Cardiac atrium fibroblast (primary cell): ENCODE data around the gene ZDHHC5. TPM values are rescaled to one million over a fixed set of nuclear protein-coding genes. Genes with fewer than 3 reads are reported as not detected.

Experiments
- total RNA-seq: library from RNA; depleted of rRNA; stranded (reverse); fragments of >200 nt; gene quantifications from 2 replicates; pipeline ENCODE4 v1.2.3, GENCODE V29; 2015

The ZDHHC5 gene, protein sequence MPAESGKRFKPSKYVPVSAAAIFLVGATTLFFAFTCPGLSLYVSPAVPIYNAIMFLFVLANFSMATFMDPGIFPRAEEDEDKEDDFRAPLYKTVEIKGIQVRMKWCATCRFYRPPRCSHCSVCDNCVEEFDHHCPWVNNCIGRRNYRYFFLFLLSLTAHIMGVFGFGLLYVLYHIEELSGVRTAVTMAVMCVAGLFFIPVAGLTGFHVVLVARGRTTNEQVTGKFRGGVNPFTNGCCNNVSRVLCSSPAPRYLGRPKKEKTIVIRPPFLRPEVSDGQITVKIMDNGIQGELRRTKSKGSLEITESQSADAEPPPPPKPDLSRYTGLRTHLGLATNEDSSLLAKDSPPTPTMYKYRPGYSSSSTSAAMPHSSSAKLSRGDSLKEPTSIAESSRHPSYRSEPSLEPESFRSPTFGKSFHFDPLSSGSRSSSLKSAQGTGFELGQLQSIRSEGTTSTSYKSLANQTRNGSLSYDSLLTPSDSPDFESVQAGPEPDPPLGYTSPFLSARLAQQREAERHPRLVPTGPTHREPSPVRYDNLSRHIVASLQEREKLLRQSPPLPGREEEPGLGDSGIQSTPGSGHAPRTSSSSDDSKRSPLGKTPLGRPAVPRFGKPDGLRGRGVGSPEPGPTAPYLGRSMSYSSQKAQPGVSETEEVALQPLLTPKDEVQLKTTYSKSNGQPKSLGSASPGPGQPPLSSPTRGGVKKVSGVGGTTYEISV
- 40.6 and 44.6 TPM in 2 replicates for total RNA-seq

DNA sequence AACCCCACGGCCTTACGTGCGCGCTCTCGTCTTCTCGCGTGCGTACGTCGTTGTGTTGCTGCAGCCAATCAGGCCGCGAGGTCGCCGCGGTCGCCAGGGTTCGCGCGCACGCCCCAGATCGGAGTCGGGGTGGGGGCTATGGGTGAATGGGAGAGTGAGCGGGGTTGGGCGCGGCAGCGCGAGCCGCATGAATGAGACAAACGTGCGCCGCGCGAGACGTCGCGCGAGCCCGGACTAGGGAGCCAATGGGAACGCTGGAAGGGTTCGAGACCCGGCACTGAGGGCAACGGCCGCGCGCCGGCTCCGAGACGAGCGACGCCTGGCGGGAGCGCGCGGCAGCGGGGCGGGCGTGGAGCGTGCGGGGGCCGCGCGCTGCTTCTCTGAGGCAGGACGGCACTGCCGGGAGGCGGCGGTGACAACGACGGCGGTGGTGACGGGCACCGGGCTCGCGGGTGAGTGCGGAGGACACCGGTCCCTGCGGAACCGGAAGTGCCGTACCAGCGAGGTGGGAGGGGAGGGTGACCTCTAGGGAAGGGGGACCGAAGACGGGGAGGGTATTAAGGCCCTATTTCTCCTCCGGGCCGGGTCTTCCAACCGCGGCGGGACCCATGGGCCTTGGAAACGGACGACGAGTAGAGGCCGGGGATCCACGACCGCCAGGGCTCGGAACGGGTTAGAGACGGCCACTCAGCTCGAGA is at the start of gene ZDHHC5:
Gene ZDHHC5, plus strand, starts transcription at position 379 of the 698 bp plus-strand sequence. CDS start 4,977 bp downstream, outside the sequence.

DNA sequence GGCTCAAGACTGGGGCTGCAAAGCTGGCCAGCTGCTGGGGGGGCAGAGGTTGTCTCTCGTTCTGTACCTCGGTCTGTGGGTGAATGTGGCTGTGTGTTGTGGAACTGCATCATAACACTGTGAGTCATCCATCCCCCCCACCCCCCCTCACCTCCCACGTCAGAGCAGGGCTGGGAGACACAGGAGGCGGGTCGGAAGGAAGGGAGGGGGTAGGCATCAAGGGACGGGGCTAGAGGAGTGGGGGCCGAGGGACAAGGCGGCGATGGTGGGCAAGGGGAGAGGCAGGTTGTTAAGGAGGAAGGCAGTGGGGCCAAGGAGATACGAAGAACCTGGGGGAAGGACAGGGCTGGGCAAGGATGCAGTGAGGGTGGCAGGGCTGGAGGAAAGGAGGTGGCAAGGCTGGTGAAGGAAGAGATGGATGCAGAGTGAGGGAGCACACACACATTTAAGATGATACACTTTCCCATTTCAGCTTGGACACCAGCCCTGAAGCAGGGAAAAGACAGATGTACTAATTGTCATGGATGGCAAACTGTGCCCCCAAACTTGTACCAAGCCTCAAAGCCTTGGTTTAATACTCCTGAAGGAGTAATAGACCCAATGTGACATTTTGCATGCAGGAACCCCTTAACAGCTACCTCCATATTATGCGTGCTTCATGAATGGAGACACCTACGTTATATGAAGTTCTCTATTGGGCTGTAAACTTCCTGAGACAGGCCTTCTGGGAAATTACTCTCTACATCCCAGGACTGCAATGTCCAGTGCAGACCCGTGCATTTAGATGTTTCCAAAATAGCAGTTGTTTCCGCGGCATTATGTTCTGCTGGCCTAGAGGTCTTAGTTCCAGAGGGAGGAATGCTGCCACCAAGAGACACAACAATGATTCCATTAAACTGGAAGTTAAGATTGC is 17.8 kb upstream of the ZDHHC5 start, which contains the start of gene YPEL4:
Gene YPEL4, minus strand, starts transcription at position 87 of the 913 bp plus-strand sequence. CDS start 2,805 bp downstream, outside the sequence.

DNA sequence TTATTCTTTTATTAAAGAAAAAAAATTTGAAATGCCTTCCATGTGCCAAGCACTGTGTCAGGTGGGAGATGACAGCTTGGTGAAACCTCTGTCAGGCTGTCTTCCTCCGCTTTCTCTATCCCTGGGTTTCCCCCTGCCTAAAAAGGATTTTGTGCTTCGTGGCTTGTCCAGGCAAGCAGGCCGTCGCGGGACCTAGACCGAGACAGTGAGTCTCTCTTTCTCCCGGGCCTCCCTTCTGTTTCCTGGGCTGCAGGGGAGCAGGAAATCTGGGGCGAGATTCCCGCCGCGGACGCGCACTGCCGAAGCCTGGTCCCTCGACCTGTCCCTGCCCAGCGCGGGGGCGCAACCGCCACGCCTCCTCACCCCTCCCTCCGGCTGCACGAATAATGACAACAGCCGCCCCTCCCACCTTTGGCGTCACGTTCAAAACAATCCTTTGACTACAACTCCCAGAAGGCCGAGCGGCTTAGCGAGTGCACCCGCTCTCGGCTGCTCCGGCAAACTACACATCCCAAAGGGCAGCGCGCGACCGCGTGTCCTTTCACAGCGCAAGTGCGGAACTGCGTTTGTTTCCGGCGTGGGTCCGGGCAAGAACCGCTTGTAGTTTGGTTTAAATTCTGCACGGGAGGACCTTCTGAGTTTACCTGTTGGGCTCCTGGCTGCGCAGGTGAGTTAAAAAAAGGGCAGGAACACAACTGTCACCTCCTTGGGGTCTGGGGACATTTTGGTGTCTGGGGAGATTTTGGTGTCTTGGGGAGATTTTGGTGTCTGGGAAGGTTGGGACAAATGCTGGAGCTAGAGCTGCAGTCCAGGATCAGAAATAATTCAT is 10.5 kb upstream of the ZDHHC5 start, which contains the start of gene CLP1:
Gene CLP1, plus strand, starts transcription at position 569 of the 829 bp plus-strand sequence. CDS start 1,715 bp downstream, outside the sequence.

DNA sequence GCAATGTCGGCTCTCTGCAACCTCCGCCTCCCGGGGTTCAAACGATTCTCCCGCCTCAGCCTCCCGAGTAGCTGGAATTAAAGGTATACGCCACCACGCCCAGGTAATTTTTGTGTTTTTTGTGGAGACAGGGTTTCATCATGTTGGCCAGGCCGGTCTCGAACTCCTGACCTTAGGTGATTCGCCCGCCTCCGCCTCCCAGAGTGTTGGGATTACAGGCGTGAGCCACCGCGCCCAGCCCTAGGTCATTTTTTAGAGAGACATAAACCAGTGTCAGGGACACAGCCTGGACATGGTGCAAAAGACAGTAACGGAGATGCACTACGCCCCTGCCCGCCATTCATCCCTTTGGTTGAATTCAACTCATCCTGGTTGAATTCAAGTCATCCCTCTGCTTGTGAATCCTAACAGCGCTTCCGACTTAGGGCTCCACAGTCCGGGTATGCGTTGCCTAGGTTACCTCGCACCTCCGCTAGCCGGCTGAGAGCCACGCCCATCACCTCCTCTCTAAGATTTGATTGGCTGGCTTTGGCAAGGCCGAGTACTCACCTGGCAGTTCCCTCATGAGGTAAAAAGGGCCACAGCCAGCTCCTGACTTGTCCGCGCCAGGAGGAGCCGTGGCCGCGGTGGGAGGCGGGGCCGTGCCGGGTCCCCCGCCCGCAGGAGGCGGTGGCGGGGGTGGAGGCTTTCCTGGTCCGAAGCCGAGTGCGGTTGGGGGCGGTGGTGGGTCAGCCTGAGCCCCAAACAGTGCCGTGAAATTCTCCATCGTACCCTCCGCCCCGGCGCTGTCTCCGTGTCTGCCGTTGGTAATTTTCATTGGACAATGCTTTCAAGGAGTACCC is 43.7 kb downstream of the ZDHHC5 start, which contains the start of gene MED19:
Gene MED19, minus strand, starts transcription at position 802 of the 842 bp plus-strand sequence. Its CDS starts 36 bp downstream, at position 766.

DNA sequence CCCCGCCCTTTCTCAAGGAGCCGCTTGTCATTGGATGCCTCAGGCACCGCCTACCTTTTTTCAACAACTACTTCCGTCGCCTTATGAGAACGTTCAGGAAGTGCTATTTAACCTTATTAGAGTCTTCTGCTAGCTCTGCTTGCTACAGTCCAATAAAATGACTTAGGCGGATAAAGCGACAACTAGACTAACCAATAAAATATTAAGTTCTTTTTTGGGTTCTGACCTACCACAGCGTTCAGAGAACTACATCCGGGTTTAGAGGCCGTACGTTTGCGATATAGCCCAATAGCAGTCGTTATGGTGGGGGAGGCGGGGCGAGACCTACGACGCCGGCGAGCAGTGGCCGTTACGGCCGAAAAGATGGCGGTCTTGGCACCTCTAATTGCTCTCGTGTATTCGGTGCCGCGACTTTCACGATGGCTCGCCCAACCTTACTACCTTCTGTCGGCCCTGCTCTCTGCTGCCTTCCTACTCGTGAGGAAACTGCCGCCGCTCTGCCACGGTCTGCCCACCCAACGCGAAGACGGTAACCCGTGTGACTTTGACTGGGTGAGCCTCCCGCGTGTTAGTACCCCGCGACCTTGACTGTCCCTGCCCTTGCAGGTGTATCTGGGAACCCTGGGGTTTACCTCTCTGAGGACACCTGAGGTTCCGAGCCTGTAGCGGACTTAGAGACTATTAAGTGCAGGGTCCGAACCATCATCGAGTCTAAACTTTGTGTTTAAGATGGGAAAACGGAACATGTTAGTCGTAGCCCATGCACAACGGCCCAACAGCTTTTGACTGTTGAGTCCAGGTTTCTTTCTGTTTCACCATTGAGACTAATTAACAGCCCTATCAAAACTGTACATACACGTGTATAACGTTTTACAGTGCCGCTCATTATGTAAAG is 44.6 kb downstream of the ZDHHC5 start, which contains the start of gene TMX2:
Gene TMX2, plus strand, starts transcription at position 338 of the 895 bp plus-strand sequence. Its CDS starts 26 bp downstream, at position 364.

DNA sequence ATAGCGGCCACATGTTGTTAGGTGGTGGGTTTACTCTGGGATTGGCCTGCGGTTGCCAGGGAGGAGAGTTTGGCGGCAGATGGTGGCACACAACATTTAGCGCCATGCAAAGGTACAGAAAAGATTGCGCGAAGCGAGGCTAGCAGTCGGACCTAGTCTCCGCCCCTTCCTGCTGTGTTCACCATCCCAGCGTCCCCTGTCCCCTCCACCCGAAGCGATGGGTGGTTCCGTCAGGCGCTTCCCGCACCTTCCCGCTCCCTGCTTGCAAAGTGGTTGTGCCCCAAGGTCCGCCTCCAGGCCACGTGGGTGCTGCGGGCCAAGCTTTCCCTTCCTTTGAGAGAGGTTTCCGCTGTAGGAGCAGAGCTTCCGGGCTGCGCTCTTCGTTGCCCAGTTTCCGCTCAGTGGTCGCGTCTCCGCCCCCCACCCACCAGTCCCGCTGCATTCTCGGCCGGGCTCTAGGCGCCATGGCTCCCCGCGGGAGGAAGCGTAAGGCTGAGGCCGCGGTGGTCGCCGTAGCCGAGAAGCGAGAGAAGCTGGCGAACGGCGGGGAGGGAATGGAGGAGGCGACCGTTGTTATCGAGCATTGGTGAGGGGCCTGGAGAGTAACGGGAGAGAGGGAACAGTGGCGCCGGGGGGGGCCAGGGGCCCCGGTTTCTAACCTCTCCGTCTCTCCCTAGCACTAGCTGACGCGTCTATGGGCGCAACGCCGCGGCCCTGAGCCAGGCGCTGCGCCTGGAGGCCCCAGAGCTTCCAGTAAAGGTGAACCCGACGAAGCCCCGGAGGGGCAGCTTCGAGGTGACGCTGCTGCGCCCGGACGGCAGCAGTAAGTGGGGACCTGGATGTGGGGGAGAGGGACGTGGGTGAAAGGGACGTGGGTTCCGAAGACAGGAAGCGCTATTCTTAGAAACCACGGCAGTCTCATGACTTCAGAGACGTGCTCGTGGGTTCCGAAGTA is 73.5 kb downstream of the ZDHHC5 start, which contains the start of gene SELENOH:
Gene SELENOH, plus strand, starts transcription at position 360 of the 955 bp plus-strand sequence. Its CDS starts 105 bp downstream, at position 465.

Other genes with a start within 250 kb of the ZDHHC5 start
- gene SLC43A3, start 241.0 kb upstream of the ZDHHC5 start, total RNA-seq, result 20.7 and 35.0 TPM in 2 replicates
- gene RTN4RL2, start 207.6 kb upstream of the ZDHHC5 start, total RNA-seq, result 1.1 TPM in 1 of 2 replicates, not detected in the other
- 8.6 and 14.6 TPM in 2 replicates for gene SLC43A1, start 152.4 kb upstream of the ZDHHC5 start, total RNA-seq
- gene TIMM10, start 137.4 kb upstream of the ZDHHC5 start, total RNA-seq, result 14.6 and 35.6 TPM in 2 replicates
- gene SMTNL1, start 130.5 kb upstream of the ZDHHC5 start, total RNA-seq, result not detected in 2 replicates
- gene UBE2L6, start 100.4 kb upstream of the ZDHHC5 start, total RNA-seq, result 48.1 and 61.7 TPM in 2 replicates
- 169 and 221 TPM in 2 replicates for gene SERPING1, start 70.4 kb upstream of the ZDHHC5 start, total RNA-seq
- gene YPEL4, start 18.2 kb upstream of the ZDHHC5 start, total RNA-seq, result 0.16 TPM in 1 of 2 replicates, not detected in the other
- 11.0 and 16.7 TPM in 2 replicates for gene CLP1, start 10.4 kb upstream of the ZDHHC5 start, total RNA-seq
- gene MED19, start 44.1 kb downstream of the ZDHHC5 start, total RNA-seq, result 13.5 and 25.6 TPM in 2 replicates
- gene TMX2, start 44.5 kb downstream of the ZDHHC5 start, total RNA-seq, result 59.4 and 75.0 TPM in 2 replicates
- gene SELENOH, start 73.4 kb downstream of the ZDHHC5 start, total RNA-seq, result 94.4 and 139 TPM in 2 replicates
- gene BTBD18, start 83.7 kb downstream of the ZDHHC5 start, total RNA-seq, result not detected in 2 replicates
- 78.7 and 79.7 TPM in 2 replicates for gene CTNND1, start 93.7 kb downstream of the ZDHHC5 start, total RNA-seq